GM12878 (cell line): ENCODE measurements around the gene SEC16A. TPM values are rescaled to one million over a fixed set of nuclear protein-coding genes. Genes with fewer than 3 reads are reported as not detected.

ENCODE experiments used
- ATAC-seq: fragments of 200-7000 bp; cut with Tn5 transposase; 3 replicates; pipeline ENCODE4 v1.9.1; 2020; ENCODE audit warnings: mild to moderate bottlenecking, moderate library complexity
- BruUV-seq: library from RNA; stranded (reverse); fragments of 400-500 nt; replicated peaks from 2 replicates; lab custom pipeline; 2021; lab: Mats Ljungman, UMichigan
- CTCF ChIA-PET: fragments of 300-600 bp; sonication (Branson Sonifier 250); formaldehyde crosslinking; extraction: SDS; loops from one replicate; lab custom pipeline; 2021; ENCODE audit warnings: inconsistent platforms; lab: Yijun Ruan, JAX
- POLR2A ChIA-PET: fragments of 350-600 bp; formaldehyde crosslinking; extraction: SDS; loops from one replicate; lab custom pipeline; 2021; ENCODE audit warnings: inconsistent platforms; lab: Charles Lee
- RAD21 ChIA-PET: fragments of 300-600 bp; sonication (Branson Sonifier 250); formaldehyde crosslinking; loops from one replicate; lab custom pipeline; 2023; ENCODE audit warnings: antibody characterized with exemption; ENCODE audit not compliant: unreplicated experiment; lab: Charles Lee
- SMC1A ChIA-PET: fragments of 300-600 bp; sonication (Branson Sonifier 250); formaldehyde crosslinking; loops from one replicate; lab custom pipeline; 2023; ENCODE audit not compliant: unreplicated experiment, uncharacterized antibody; lab: Charles Lee
- DNase-seq: peaks from one replicate; pipeline ENCODE4 v3.0.0-alpha.2; 2011; ENCODE audit warnings: low read depth, low spot score
- FAIRE-seq: peaks from 3 replicates; lab custom pipeline; 2011; peaks lifted over from hg19 to GRCh38; lab: Jason Lieb, UNC
- H2AFZ ChIP-seq: 2 replicates; pipeline ENCODE4 v1.6.0; 2011; ENCODE audit warnings: low read depth, low read length, control low read depth; ENCODE audit not compliant: control insufficient read depth
- H3K27ac ChIP-seq: 2 replicates; pipeline ENCODE4 v1.5.1; 2011; ENCODE audit warnings: control low read depth; ENCODE audit not compliant: control insufficient read depth, insufficient read depth
- H3K27me3 ChIP-seq, 2 experiments: replicated peaks in 1 of 2; 2 replicates each; pipeline versions ENCODE4 v1.6.0 to v1.6.1; 2011; ENCODE audit warnings: low read length in 1 of 2; ENCODE audit not compliant: control insufficient read depth in 2 of 2, insufficient read depth in 2 of 2
- H3K36me3 ChIP-seq, 2 experiments: 2 replicates each; pipeline ENCODE4 v1.5.1; 2011; ENCODE audit warnings: low read length in 1 of 2; ENCODE audit not compliant: control insufficient read depth in 2 of 2, insufficient read depth in 2 of 2
- H3K4me1 ChIP-seq: 2 replicates; pipeline ENCODE4 v1.6.1; 2011; ENCODE audit warnings: mild to moderate bottlenecking, low read length, moderate library complexity, mixed read lengths; ENCODE audit not compliant: control insufficient read depth, insufficient read depth
- H3K4me2 ChIP-seq: 2 replicates; pipeline ENCODE4 v1.6.0; 2011; ENCODE audit warnings: control low read depth; ENCODE audit not compliant: control insufficient read depth, insufficient read depth
- H3K4me3 ChIP-seq: fragments of 200-600 bp; sonication (generic); 2 replicates; pipeline ENCODE4 v1.5.1; 2016
- H3K79me2 ChIP-seq: 2 replicates; pipeline ENCODE4 v1.6.0; 2011; ENCODE audit warnings: low read length; ENCODE audit not compliant: control insufficient read depth, insufficient read depth
- H3K9ac ChIP-seq: 2 replicates; pipeline ENCODE4 v1.8.0; 2011; ENCODE audit warnings: low read length, control low read depth, mixed read lengths; ENCODE audit not compliant: control insufficient read depth, insufficient read depth
- H3K9me3 ChIP-seq: replicated peaks from 3 replicates; pipeline ENCODE4 v1.5.1; 2011; ENCODE audit warnings: mild to moderate bottlenecking, low read length; ENCODE audit not compliant: control insufficient read depth, insufficient read depth
- H4K20me1 ChIP-seq: 2 replicates; pipeline ENCODE4 v1.6.0; 2011; ENCODE audit not compliant: control insufficient read depth, insufficient read depth
- CBFB ChIP-seq: IDR thresholded peaks from 2 replicates; pipeline ENCODE4 v1.6.1; 2016; ENCODE audit warnings: antibody characterized with exemption, low read depth
- CEBPB ChIP-seq, 2 experiments: fragments of 150-350 bp in 1 of 2; IDR thresholded peaks; 2 replicates each; pipeline ENCODE4 v1.6.1; 2012 to 2014; ENCODE audit warnings: low read depth in 2 of 2, low read length in 2 of 2, borderline replicate concordance in 1 of 2, inconsistent platforms in 1 of 2
- ESRRA ChIP-seq: IDR thresholded peaks from 2 replicates; pipeline ENCODE4 v1.6.1; 2012; ENCODE audit warnings: mild to moderate bottlenecking, low read length, improper control_type of control experiment
- EZH2 ChIP-seq: IDR thresholded peaks from 2 replicates; pipeline ENCODE4 v1.6.1; 2012; ENCODE audit warnings: low read depth, mild to moderate bottlenecking, control low read depth, inconsistent platforms, low read length, borderline replicate concordance; ENCODE audit not compliant: control insufficient read depth
- FOXM1 ChIP-seq: IDR thresholded peaks from 2 replicates; pipeline ENCODE4 v1.6.1; 2012; ENCODE audit warnings: low read depth, mild to moderate bottlenecking, inconsistent platforms, low read length, moderate library complexity
- HDAC2 ChIP-seq: fragments of 200-600 bp; sonication (generic); IDR thresholded peaks from 2 replicates; pipeline ENCODE4 v1.6.1; 2017
- IKZF1 ChIP-seq: fragments of 450-650 bp; conservative IDR thresholded peaks from 2 replicates; pipeline ENCODE4 v1.6.1; 2017; ENCODE audit warnings: antibody characterized with exemption, mild to moderate bottlenecking
- MTA3 ChIP-seq: IDR thresholded peaks from 2 replicates; pipeline ENCODE4 v1.6.1; 2012; ENCODE audit warnings: low read length, inconsistent platforms, borderline replicate concordance
- NFYA ChIP-seq: IDR thresholded peaks from 2 replicates; pipeline ENCODE4 v1.6.1; 2011; ENCODE audit warnings: low read depth, mild to moderate bottlenecking, low read length, improper control_type of control experiment, borderline replicate concordance
- POLR2AphosphoS5 ChIP-seq: IDR thresholded peaks from 2 replicates; pipeline ENCODE4 v1.6.1; 2011; ENCODE audit warnings: mild to moderate bottlenecking, low read length, inconsistent platforms
- RAD21 ChIP-seq: IDR thresholded peaks from 2 replicates; pipeline ENCODE4 v1.6.1; 2011; ENCODE audit warnings: mild to moderate bottlenecking, low read depth, low read length, moderate library complexity; ENCODE audit not compliant: insufficient read depth
- RCOR1 ChIP-seq: conservative IDR thresholded peaks from 2 replicates; pipeline ENCODE4 v1.6.1; 2012; ENCODE audit warnings: low read depth, low read length, improper control_type of control experiment
- SMARCA5 ChIP-seq: fragments of 450-650 bp; IDR thresholded peaks from 2 replicates; pipeline ENCODE4 v1.6.1; 2017; ENCODE audit warnings: mild to moderate bottlenecking
- YBX1 ChIP-seq: fragments of 450-650 bp; IDR thresholded peaks from 2 replicates; pipeline ENCODE4 v1.6.1; 2016; ENCODE audit warnings: antibody characterized with exemption
- ZNF24 ChIP-seq: fragments of 450-650 bp; IDR thresholded peaks from 2 replicates; pipeline ENCODE4 v1.6.1; 2017; ENCODE audit warnings: antibody characterized with exemption, mild to moderate bottlenecking
- ZSCAN29 ChIP-seq: fragments of 450-650 bp; IDR thresholded peaks from 2 replicates; pipeline ENCODE4 v1.6.1; 2017; ENCODE audit warnings: mild to moderate bottlenecking, moderate library complexity
- ZZZ3 ChIP-seq: IDR thresholded peaks from 2 replicates; pipeline ENCODE4 v1.6.1; 2011; ENCODE audit warnings: low read depth; ENCODE audit not compliant: control insufficient read depth, insufficient read length
- WGBS: methylation state at CpG from one replicate; pipeline ENCODE4 v1.1.6; 2016; ENCODE audit warnings: low lambda C conversion rate; ENCODE audit not compliant: insufficient replicate concordance, insufficient coverage; ENCODE audit errors: missing lambda C conversion rate; 5-methylcytosine and 5-hydroxymethylcytosine counted together
- in situ Hi-C: fragments of 300-500 bp; cut with MboI; formaldehyde crosslinking; loops from 9 replicates; pipeline ENCODE4 v1.14.3; 2018; ENCODE audit warnings: mixed read lengths
- intact Hi-C: fragments of 100-400 bp; cut with micrococcal nuclease; formaldehyde crosslinking; loops from one replicate; pipeline ENCODE4 v1.14.2; 2022; ENCODE audit not compliant: unreplicated experiment
- polyA plus RNA-seq, 11 experiments: library from polyadenylated mRNA; depleted of rRNA in 4 of 11; unstranded in 6 of 11; stranded (reverse) in 5 of 11; fragments of >200 nt; fragmentation: Nextera tagmentation in 4 of 11; fragmentation: Illumina TruSeq in 1 of 11; extraction: Ambion mirVana in 4 of 11; extraction: Trizol in 1 of 11; gene quantifications; 1 replicate in 1 of 11; 2 replicates in 10 of 11; pipeline versions ENCODE4 v1.2.1 to v1.2.3, GENCODE V29; 2011 to 2016; ENCODE audit warnings: inconsistent platforms in 2 of 11, missing spikeins in 2 of 11, low read depth in 1 of 11
- total RNA-seq, 4 experiments: library from RNA; depleted of rRNA in 3 of 4; stranded (reverse); fragments of >200 nt in 3 of 4; fragmentation: Illumina TruSeq in 1 of 4; extraction: Trizol in 1 of 4; gene quantifications; 2 replicates each; pipeline versions ENCODE4 v1.2.1 to v1.2.3, GENCODE V29; 2013 to 2021
- TF ChIP-seq, protein P1 (sequence below): fragments of 450-650 bp; IDR thresholded peaks from 2 replicates; pipeline ENCODE4 v1.6.1; 2016; ENCODE audit warnings: mild to moderate bottlenecking

Gene SEC16A
- total and polyA plus RNA-seq, 10 of the 15 experiments (the other 5 are each of a cell fraction or from before 2014, with no cell fraction given), result 9.9 to 59.1 (median 21.7) TPM

- CTCF ChIA-PET, result no interaction called here
Measured at GRCh38 chr9:136516191-136516654, 33.4 kb upstream of the SEC16A start.

DNA sequence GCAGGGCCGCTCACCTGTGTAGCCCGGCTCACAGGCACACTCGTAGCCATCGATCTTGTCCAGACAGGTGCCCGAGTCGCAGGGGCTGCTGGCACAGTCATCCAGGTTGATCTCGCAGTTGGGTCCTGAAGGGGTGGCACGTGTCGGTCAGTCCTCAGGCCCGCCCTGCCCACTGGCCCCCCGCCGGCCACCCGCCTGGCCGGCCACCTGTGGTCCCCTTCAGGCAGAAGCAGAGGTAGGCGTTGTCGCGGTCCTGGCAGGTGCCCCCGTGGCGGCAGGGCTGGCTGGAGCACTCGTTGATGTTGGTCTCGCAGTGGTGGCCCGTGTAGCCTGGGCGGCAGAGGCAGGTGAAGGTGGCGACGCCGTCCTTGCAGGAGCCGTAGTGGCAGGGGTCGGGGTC is 32.4 kb upstream of the SEC16A start:
- ATAC-seq (no peak), FAIRE-seq (no peak), DNase-seq (no peak)
- Histone ChIP-seq H2AFZ (no peak overlapping the region), H3K36me3 (peaks cover 5 to 71% of the 10 kb centered on the region in 2 experiments; a peak in 3 of 4 replicates), H3K9ac (no peak overlapping the region), H4K20me1 (no peaks in the 10 kb centered on the region), H3K79me2 (no peaks in the 10 kb centered on the region), H3K9me3 (no peaks in the 10 kb centered on the region), H3K27ac (no peak overlapping the region), H3K27me3 (no peaks in the 10 kb centered on the region), H3K4me3 (no peak overlapping the region), H3K4me1 (no peaks in the 10 kb centered on the region), H3K4me2 (no peak overlapping the region)
- intact Hi-C loops (no loop called here), in situ Hi-C loops (no loop called here)
- WGBS, result 91% methylated on average over 24 of the region's 28 CpGs
- ChIA-PET POLR2A (no interaction called here), RAD21 (no interaction called here), SMC1A (no interaction called here), CTCF (no interaction called here)
- no TSS peak for BruUV-seq
- TF ChIP-seq CBFB, result no peak
- no peak for TF ChIP-seq CEBPB (IDR thresholded peaks at IDR 0.05; ENCODE audit: borderline replicate concordance in 1 of 2, low read depth in 2 of 2, low read length in 2 of 2)
- TF ChIP-seq ZSCAN29, result no peak
- TF ChIP-seq RCOR1, result no peak
- TF ChIP-seq EZH2, result no peak
- no peak for TF ChIP-seq YBX1
- TF ChIP-seq ESRRA, result no peak
- no peak for TF ChIP-seq NFYA
- no peak for TF ChIP-seq FOXM1
- no peak for TF ChIP-seq POLR2AphosphoS5
- TF ChIP-seq IKZF1, result no peak
- TF ChIP-seq ZNF24, result no peak

More at GRCh38 chr9:136516191-136516654, 33.4 kb upstream of the SEC16A start:
- no TSS peak for BruUV-seq
- in situ Hi-C loops, result no loop called here
- H2AFZ ChIP-seq, result no peak overlapping the region
- no peaks in the 10 kb centered on the region for H3K9me3 ChIP-seq
- POLR2A ChIA-PET, result no interaction called here
- peaks cover 5 to 65% of the 10 kb centered on the region in 2 experiments; a peak in 3 of 4 replicates for H3K36me3 ChIP-seq
- no peak for ATAC-seq
- TF ChIP-seq ZZZ3 (no peak), SMARCA5 (no peak), RAD21 (no peak), HDAC2 (no peak), MTA3 (no peak), IKZF1 (no peak)
- TF ChIP-seq, protein P1, sequence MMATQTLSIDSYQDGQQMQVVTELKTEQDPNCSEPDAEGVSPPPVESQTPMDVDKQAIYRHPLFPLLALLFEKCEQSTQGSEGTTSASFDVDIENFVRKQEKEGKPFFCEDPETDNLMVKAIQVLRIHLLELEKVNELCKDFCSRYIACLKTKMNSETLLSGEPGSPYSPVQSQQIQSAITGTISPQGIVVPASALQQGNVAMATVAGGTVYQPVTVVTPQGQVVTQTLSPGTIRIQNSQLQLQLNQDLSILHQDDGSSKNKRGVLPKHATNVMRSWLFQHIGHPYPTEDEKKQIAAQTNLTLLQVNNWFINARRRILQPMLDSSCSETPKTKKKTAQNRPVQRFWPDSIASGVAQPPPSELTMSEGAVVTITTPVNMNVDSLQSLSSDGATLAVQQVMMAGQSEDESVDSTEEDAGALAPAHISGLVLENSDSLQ, result no peak
- TF ChIP-seq, all 136 proteins: peak for 0
- no peaks in the 10 kb centered on the region for H3K79me2 ChIP-seq
- no peak for FAIRE-seq
- DNase-seq, result no peak
- no peak overlapping the region for H3K4me2 ChIP-seq
- no peaks in the 10 kb centered on the region for H3K4me1 ChIP-seq
- no peak overlapping the region for H3K27ac ChIP-seq
- H3K27me3 ChIP-seq, result no peaks in the 10 kb centered on the region
- no peaks in the 10 kb centered on the region for H4K20me1 ChIP-seq
- H3K9ac ChIP-seq, result no peak overlapping the region
- no peak overlapping the region for H3K4me3 ChIP-seq
- 97% methylated on average over 19 of the region's 19 CpGs for WGBS
- ChIA-PET SMC1A (no interaction called here), RAD21 (no interaction called here)
- intact Hi-C loops, result no loop called here
